GM21723 (cell line): ENCODE data around the gene RGS16.

Experiments used
- ATAC-seq: cut with Tn5 transposase; IDR thresholded peaks from one replicate; pipeline ENCODE4 v1.9.1; 2021; ENCODE audit warnings: mild to moderate bottlenecking, moderate library complexity; ENCODE audit not compliant: unreplicated experiment

The RGS16 gene

DNA sequence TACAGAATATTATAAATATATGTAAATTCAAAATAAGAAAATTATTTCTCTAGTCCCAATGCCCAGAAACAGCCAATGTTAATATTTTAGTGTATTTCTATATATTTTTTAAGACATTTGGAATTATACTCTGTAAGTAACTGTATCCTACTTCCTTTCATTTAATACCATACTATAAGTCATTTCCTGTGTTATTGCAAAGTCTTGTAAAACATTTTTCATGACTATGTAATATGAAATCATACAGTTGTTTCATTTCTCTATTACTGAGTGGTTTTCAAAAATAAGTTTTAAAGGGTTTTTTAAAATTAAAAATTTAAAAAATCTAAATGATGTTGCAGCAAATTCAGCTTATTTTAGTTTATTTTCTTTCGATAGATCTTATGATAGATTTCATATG is 17.1 kb downstream of the RGS16 start:
- ATAC-seq, result no peak

DNA sequence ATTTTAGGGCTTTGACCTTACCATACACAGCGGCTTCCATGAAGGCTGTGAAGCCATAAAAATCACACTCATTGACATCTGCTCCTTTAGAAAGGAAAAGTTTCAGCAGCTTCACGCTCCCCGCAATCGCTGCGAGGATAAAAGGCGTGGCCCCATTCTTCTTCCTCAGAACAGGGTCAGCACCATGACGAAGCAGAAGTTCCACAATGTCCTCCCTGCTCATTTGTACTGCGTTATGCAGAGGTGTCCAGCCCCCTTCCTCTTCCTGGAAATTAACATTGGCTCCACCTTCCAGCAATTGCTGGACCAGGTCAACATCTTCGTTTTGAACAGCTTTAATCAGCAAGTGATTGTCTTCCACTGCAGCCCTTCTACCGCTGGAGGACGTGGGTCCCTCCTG is 17.8 kb downstream of the RGS16 start:
- no peak for ATAC-seq

DNA sequence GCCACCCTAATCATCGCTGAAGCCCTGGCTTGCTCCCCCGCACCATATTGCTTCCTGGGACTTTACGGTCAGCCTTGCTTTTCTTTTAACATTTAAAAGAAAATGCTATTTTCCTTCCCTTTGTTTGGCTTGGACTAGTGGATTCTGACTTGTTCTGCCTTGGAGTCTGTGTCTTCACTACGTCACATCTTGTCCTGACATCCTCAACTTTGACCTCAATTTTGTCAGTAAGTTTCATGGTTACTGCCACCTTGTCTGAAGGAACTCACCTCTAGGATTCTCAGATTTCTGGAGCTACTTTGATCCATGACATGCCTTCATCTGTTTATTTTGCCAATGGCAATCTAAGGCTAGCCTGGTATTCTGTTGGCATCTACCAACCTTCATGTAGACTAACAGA is 19.4 kb downstream of the RGS16 start:
- ATAC-seq, result no peak

DNA sequence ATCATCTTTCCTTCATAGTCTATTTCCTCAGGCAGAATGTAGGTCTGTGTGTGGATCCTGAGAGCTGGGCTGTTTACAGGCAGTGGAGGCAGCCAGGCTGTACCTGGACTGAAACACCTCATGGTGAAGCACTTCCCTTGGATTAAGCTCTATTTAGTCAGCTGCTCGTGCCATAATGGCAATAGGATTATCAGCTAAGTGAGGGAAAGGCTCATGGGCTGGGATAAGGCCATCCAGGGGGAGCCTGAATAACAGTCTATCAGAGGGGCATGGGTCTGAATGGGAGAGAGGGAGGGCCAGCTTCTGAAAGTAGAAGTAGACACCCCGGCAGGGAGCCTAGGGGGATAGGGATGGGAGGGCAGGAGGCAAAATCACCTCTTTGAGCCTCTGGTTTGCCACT is 23.5 kb downstream of the RGS16 start:
- ATAC-seq, result no peak

DNA sequence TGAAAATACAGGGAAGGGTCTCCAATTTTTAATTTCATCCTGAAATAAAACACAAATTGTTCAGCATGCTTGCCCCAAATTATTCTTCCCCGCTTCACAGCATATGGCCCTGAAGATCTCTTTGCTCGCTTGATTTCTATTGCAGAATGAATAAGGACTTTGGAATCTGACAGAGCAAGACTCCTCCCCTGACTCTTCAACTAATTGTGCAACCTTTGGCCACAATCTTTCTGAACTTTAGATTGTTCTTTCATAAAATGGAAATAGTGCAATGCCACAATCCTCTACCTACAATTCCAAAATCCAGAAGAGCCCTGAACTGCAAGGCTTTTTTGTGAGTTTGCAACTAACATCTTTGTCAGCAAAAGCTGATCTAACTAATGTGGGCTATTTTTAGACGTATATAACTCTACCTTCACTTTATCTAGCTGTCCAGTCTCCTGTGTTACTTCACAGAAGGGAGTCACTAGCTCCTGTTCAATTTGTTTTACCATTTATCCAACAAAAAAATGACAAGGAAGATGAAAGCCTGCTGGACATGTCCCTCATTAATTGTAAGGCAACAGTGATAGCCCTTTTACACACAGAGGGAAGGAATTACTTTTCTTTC is 28.5 kb downstream of the RGS16 start:
- no peak for ATAC-seq

DNA sequence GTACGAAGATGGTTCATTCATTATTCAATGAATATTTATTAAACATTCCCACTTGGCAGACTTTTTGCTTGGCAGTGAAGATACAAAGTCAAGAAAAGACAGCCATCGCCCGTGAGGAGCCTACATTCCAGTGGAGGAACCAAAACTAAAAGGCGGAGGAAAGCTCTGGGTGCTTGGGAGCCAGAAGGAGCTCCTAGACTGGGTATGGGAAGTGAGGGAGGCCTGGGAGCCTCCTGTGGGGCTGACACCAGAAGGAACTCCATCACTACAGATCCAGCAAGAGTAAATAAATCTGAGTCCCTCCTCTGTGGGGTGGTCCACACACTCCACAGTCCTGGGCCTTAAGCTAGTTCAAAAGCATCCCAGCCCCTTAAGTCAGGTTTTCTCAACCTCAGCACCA is 30.0 kb downstream of the RGS16 start:
- no peak for ATAC-seq

DNA sequence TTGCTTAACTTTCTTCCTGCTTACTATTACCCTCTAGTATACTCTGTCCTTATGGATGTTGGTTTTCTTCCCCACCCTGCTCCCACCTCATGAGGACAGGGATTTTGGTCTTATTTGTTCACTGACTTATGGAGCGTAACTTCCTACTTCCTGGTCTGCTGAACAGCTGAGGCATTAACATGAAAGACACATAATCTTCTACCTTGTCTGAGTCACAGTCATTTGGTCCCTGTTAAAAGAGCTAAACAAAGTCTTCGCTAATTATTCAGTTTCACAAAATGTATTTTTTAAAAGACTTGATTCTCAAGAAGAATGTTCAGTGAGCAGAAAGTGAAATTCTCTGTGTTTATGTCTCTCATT is 33.6 kb downstream of the RGS16 start:
- no peak for ATAC-seq

DNA sequence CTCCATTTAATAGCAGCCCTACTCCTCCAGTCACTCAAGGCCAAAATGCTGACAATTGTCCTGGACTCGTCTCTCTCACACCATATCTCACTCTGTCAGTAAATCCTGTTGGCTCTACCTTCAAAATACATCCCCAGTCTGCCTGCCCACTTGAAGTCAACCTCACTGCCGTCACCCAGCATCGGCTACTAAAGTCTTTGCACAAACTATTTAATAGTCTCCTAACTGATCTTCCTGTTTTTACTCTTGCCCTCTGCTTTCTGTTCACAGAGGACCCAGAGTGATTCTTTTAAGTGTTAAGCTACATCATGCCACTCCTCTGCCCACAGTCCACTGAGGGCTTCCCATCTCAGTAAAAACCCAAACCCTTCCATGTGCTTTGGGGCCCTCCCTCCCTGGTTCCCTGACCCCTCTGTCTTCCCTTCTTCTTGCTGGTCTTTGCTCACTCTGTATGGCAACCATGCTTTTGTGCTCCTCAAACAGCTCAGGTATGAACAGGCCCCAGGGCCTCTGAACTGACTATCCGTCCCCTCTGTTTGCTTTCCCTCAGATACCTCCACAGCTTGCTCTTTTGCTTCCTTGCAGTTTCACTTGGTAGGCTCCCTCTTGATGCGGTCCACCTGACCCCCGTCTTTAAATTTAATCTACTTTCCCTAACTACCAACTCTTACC is 34.1 kb downstream of the RGS16 start:
- ATAC-seq, result no peak

DNA sequence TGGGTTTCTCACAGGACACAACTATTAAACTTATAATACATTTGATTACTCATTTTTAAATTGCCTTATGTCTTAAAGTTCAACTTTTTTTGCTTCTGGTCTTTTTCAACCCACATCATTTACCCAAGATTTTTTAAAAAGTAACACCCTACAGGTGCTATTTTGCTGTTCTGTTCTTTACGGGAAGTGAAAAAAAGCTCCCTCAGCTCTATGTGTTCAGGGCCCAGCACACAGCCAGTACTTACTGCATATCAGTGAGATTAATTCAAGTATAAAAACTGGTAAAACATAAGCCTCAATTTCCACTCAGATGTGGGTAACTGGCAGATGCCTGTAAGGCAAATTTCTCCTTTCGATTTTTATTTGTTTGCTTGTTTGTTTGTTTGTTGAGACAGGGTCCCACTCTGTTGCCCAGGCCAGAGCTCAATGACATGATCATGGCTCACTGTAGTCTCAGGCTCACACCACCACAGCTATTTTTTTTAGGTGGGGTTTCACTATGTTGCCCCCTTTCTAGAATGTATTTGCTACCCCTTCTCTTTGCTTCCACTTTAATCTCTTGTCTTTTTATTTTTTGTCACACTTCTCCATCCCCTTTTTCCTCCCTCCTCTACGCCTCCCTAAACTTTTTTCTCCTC is 35.4 kb downstream of the RGS16 start:
- ATAC-seq, result no peak

DNA sequence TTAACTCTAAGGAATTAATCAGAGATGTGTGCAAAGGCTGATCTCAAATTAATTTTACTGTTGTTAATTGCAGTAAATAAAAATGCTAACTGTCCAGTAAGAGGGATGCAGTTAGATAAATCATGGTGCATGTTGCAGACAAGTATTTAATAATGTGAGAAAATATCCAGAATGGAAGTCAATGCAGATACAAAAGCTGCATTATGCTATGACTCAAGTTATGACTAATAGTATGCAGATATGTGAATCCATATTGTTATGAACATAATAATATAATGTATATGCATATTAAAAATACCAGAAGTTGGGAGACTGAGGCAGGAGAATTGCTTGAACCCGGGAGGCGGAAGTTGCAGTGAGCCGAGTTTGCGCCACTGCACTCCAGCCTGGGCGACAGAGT is 36.6 kb downstream of the RGS16 start:
- ATAC-seq, result no peak

DNA sequence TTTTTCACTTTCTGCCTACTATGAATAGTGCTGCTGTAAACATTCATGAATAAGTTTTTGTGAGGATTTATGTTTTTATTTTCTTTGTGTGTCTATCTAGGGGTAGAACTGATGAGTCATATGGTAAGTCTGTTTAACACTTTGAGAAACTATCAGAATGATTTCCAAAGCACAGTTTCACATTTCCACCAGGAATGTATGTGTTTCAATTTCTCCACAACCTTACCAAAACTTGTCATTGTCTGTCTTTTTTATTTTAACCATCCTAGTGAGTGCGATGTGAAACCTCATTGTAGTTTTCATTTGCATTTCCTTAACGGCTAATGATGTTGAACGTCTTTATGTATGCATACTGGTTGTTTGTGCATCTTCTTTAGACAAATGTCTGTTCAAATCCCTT is 38.7 kb downstream of the RGS16 start:
- no peak for ATAC-seq

DNA sequence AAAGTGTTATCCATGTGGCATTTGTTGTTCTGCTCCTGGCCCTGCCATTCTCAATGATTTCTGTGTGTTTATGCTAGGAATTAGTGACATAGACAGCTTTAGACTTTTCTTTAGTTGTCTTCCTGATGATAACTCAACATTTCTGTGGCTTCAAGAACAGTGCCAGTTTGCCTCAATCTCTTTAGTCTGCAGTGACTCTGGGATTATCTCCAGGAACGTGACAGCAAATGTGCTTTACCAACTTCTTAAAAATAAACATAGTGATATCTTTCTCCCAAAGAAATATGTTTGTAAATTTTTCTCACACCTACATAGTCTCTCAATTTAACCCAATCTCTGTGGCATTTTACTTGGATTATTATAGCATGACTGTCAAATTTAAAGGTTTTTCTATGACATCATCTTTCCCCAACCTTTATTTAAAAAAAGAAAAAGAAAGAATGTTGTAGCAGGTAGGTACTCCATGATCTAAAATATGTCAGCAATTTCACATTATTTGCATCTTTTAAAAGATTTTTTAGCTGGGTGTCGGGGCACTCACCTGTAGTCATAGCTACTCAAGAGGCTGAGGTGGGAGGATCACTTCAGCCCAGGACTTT is 39.7 kb downstream of the RGS16 start:
- no peak for ATAC-seq

DNA sequence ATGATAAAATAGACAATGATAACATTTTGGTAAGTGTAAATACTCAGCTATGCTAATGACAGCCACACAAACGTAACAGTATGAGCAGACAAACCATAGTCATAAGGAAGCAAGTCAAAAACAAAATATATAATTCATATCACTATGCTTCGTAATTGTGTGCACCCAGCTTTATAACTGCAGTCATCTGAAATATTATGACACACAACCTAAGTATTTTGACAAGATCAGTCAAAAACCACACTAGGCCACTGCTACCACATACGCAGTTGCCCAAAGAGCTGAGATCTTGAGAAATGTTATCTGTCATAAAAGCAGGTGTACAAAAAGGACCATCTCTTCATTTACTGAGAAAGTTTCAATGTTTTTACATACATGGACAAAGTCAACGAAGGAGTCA is 41.1 kb downstream of the RGS16 start:
- ATAC-seq, result no peak

DNA sequence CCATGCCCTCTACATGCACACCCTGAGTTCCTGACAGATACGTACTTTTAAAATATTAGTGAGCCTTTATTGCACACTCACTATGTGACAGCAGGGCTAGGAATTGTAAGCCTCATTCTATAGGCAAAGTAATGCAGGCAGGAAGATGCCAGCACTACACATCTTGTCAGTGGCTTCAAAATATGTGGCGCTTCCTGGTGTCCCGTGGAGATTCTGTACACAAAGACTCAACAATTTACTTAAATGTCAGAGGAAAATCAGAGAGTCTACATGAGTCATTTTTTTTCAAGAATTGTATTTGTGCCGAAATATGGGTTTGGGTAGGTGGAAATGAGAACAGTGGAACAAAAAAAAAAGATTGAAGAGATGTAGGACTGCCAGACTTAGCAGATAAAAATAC is 42.7 kb downstream of the RGS16 start:
- no peak for ATAC-seq

DNA sequence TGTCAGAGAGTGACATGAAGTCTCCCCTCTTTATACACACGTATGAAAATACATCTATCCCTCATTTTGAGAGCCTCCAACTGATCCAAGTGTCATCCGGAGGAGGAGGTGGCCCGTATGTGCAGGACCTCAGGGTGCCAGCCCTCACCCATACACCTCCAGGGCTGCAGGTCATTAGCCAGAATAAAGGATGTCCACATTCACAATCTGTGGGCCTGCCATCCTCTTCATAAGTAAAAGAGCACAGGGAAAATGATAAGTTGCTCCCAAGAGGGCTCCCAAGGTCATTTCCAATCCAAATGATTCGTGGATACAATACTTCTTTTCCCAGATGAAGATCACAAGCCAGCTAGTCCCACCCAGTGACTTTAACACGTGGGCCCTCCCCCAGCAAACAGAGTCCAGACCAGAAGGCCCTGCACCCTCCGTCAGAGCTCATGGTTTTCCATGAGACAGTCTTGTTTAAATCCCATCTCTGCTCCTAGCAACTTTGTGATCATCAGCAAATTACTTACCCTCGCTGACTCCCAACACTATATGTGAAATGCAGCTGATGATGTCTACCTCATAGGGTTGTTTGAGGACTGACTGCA is 43.7 kb downstream of the RGS16 start:
- ATAC-seq, result no peak

DNA sequence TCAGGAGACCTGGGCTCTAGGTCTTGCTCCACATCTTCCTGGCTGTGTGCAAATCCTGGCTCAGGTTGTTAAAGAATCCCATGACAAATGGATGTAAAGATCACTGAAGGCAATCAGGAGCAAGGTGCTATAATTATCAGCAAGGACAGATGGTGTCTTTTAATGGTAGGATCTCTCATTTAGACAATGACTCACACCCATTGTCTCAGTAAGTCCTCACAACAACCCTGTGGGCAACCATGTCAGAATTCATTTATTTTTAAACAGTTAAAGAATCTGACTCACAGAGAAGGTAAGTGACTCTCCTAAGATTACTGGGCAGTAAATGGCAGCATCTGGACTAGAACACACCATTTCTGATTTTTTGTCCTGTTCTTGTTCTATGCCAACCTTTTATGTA is 47.9 kb downstream of the RGS16 start:
- ATAC-seq, result no peak

DNA sequence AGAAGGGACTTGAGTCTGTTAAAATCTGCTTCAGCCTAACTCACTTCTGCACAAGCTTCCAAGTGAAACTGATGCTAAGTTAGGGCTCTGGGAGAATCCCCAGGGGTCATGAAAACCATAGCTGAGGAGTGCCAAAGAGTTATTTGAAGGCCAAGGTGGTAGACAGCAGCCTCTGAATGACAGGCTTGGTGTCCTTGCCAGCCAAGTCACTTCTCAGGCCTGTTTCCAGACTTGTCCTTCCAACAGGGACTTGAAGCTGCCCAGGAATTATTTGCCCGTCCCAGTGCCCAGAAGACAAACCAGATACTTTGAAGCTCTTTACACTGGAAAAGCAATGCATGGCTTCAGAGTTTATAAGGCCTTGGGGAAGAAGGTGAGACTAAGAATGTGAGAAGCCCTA is 48.7 kb downstream of the RGS16 start:
- ATAC-seq, result no peak

DNA sequence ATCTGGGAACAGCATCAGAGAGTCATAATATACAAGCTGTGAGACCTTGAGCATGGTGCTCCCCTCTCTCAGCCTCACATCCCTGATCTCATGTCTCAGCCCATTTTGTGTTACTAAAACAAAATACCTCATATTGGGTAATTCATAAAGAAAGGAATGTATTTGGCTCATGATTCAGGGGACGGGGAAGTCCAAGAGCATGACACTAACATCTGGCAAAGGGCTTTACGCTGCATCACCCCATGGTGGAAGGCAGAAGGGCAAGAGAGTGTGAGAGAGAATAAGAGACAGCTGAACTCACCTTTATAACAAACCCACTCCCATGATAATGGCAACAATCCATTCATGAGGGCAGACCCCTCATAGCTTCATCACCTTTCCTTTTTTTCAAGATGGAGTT is 51.7 kb downstream of the RGS16 start:
- ATAC-seq, result no peak

DNA sequence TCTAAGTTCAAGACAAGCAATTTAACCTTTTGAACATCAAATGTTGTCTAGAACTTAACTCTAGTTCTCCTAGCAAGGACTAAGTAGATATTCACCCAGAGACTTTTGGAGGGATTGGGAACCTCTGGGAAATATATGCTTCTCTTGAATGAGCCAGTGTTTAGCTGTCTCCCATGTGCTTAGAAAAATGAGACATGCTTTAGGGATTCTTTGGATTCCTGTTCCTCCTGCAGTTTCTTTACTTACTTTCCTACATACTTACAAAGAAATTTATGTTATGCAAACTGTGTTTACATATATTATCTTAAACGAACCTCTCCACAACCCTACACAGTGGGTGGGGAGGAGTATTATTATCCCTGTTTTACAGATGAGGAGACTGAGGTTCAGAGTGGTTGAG is 54.4 kb downstream of the RGS16 start:
- no peak for ATAC-seq

DNA sequence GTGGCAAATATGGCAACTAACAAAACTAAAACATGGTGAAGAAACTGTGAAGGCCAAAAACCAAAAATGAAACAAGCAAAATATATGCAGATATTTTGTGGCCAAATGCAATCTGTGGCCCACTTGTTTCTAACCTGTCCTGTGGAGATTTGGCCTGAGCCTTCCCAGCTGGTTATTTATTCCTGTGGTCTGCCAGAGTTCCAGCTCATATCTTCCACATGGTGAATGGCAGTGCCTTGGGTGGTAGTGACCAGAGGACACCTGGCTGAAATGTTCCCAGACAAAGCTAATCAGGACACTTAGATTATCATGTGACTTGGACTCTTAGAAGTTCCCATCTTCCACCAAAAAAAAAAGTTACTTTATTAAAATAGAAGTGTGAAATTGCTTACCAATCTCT is 54.8 kb downstream of the RGS16 start:
- ATAC-seq, result no peak
